ENCODE measurements around the gene CD3E. TPM values are rescaled to one million over a fixed set of nuclear protein-coding genes. Genes with fewer than 3 reads are reported as not detected.
"Not testable (repeated sequence)": the region's sequence is repeated elsewhere in the genome, so short reads cannot be mapped to it uniquely, and the experiment has no call there.

The CD3E gene
- total RNA-seq, 1 experiment from 2014 or later = not detected

DNA sequence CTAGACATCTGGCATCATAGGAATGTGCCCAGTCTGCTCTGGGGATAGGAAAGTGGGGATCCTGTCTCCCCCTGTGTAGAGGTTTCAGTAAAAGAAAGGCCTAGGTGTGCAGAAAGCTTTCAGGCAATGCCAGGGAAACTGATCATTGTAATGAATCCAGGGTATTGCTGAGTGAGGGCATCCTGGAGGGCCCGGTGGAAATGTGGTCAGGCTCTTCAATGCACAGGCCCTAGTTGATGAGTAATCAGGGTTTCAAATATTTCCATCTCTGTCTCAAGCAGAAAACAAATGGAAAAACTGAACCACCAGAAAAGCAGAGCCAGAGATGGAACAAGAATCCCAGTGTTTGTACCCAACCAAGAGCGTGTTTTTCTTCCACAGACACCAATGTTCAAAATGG lies 2.0 kb downstream of the CD3E start:
- Histone ChIP-seq H3K4me1 (ENCODE audit: insufficient read depth, low read length) (no peaks in the 10 kb centered on the region), H3K27me3 (ENCODE audit: insufficient read depth, low read length) (no peaks in the 10 kb centered on the region), H3K79me1 (ENCODE audit: insufficient read depth, low read depth, low read length, poor library complexity, severe bottlenecking) (no peaks in the 10 kb centered on the region), H2BK12ac (ENCODE audit: insufficient read length, low read depth, low read length) (no peak overlapping the region), H3K23ac (ENCODE audit: insufficient read length, low read depth, low read length) (no peak overlapping the region), H4K20me1 (ENCODE audit: control insufficient read depth, insufficient read depth, insufficient read length) (no peaks in the 10 kb centered on the region), H3K4ac (ENCODE audit: low read depth, low read length) (no peak overlapping the region), H3K23me2 (ENCODE audit: insufficient read length, low read depth, low read length, poor library complexity, severe bottlenecking) (no peaks in the 10 kb centered on the region), H3K18ac (ENCODE audit: insufficient read length, low read depth, low read length) (no peak overlapping the region), H2BK20ac (ENCODE audit: low read depth, low read length, poor library complexity, severe bottlenecking) (no peak overlapping the region), H3K9me3 (ENCODE audit: control insufficient read depth, low read depth, low read length) (no peaks in the 10 kb centered on the region), H3K79me2 (ENCODE audit: insufficient read depth, low read length) (no peaks in the 10 kb centered on the region), H3K56ac (ENCODE audit: insufficient read length, low read depth, low read length) (no peak overlapping the region), H3T11ph (ENCODE audit: low read length) (no peak overlapping the region), H2BK5ac (ENCODE audit: insufficient read length, low read length) (no peak overlapping the region), H3K9ac (ENCODE audit: extremely low read depth, insufficient read length, low read length) (no peak overlapping the region), H4K5ac (ENCODE audit: insufficient read length, low read depth, low read length) (no peak overlapping the region), H4K91ac (ENCODE audit: insufficient read length, low read depth, low read length) (no peak overlapping the region), H2AFZ (ENCODE audit: low read length) (no peak overlapping the region), H2AK5ac (ENCODE audit: insufficient read length, low read length) (no peak overlapping the region), H2BK15ac (ENCODE audit: low read depth, low read length) (no peak overlapping the region), H4K8ac (replicated peaks; ENCODE audit: insufficient read length, low read depth, low read length) (no peak overlapping the region), H3K4me2 (ENCODE audit: insufficient read depth, insufficient read length, low read length) (no peak overlapping the region), H2BK120ac (ENCODE audit: low read depth, low read length, poor library complexity, severe bottlenecking) (no peak overlapping the region), H3K27ac (ENCODE audit: insufficient read length, low read depth, low read length) (no peak overlapping the region), H3K14ac (ENCODE audit: insufficient read depth, low read length) (no peak overlapping the region)
- no peak overlapping the region for H3K4me3 Mint-ChIP-seq
- DNase-seq = no peak
- H3K27ac Mint-ChIP-seq = no peak overlapping the region
- H3K36me3 Mint-ChIP-seq (ENCODE audit: insufficient read depth in 1 of 3, low read depth in 3 of 3) = no peaks in the 10 kb centered on the region
- TF ChIP-seq, protein P1, sequence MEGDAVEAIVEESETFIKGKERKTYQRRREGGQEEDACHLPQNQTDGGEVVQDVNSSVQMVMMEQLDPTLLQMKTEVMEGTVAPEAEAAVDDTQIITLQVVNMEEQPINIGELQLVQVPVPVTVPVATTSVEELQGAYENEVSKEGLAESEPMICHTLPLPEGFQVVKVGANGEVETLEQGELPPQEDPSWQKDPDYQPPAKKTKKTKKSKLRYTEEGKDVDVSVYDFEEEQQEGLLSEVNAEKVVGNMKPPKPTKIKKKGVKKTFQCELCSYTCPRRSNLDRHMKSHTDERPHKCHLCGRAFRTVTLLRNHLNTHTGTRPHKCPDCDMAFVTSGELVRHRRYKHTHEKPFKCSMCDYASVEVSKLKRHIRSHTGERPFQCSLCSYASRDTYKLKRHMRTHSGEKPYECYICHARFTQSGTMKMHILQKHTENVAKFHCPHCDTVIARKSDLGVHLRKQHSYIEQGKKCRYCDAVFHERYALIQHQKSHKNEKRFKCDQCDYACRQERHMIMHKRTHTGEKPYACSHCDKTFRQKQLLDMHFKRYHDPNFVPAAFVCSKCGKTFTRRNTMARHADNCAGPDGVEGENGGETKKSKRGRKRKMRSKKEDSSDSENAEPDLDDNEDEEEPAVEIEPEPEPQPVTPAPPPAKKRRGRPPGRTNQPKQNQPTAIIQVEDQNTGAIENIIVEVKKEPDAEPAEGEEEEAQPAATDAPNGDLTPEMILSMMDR (conservative IDR thresholded peaks at IDR 0.05) = no peak
- no CpG with 5 or more reads among the region's 2 CpGs for WGBS (ENCODE audit: extremely low coverage, insufficient read length, low lambda C conversion rate)
- H3K27me3 Mint-ChIP-seq (ENCODE audit: low read depth) = peaks cover 33% of the 10 kb centered on the region
- peaks cover 3 to 4% of the 10 kb centered on the region in 2 experiments for H3K4me1 Mint-ChIP-seq
- no peaks in the 10 kb centered on the region for H3K9me3 Mint-ChIP-seq

DNA sequence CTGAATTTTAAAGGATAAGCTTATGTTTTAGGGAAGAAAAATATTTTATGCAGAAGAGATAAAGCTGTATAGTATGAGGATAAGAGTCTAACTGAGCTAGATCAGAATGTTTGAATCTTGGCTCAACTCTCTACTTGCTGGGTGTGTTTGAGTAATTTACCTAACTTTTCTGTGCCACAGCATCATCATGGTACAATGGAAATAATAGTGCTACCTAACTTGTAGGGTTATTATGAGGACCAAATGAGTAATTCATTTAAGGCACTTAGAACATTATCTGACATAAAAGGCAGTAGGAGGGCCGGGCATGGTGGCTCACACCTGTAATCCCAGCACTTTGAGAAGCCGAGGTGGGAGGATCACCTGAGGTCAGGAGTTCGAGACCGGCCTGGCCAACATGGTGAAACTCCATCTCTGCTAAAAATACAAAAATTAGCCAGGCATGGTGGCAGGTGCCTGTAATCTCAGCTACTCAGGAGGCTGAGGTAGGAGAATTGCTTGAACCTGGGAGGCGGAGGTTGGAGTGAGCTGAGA lies 4.5 kb downstream of the CD3E start:
- not testable (repeated sequence) for H3K9me3 Mint-ChIP-seq

More for the DNA sequence above, 4.5 kb downstream of the CD3E start:
- H3K4me1 Mint-ChIP-seq; H3T11ph ChIP-seq (ENCODE audit: low read length); H3K14ac ChIP-seq (ENCODE audit: insufficient read depth, low read length); H2AK5ac ChIP-seq (ENCODE audit: insufficient read length, low read length); H3K79me1 ChIP-seq (ENCODE audit: insufficient read depth, low read depth, low read length, poor library complexity, severe bottlenecking); H3K27me3 ChIP-seq (ENCODE audit: insufficient read depth, low read length); H2BK12ac ChIP-seq (ENCODE audit: insufficient read length, low read depth, low read length); H3K79me2 ChIP-seq (ENCODE audit: insufficient read depth, low read length); H4K8ac ChIP-seq (replicated peaks; ENCODE audit: insufficient read length, low read depth, low read length); H3K27ac Mint-ChIP-seq; H2BK20ac ChIP-seq (ENCODE audit: low read depth, low read length, poor library complexity, severe bottlenecking); DNase-seq; H3K9ac ChIP-seq (ENCODE audit: extremely low read depth, insufficient read length, low read length); H3K27ac ChIP-seq (ENCODE audit: insufficient read length, low read depth, low read length); H3K18ac ChIP-seq (ENCODE audit: insufficient read length, low read depth, low read length); H3K23me2 ChIP-seq (ENCODE audit: insufficient read length, low read depth, low read length, poor library complexity, severe bottlenecking); H4K20me1 ChIP-seq (ENCODE audit: control insufficient read depth, insufficient read depth, insufficient read length); H3K23ac ChIP-seq (ENCODE audit: insufficient read length, low read depth, low read length); H4K5ac ChIP-seq (ENCODE audit: insufficient read length, low read depth, low read length); H2BK120ac ChIP-seq (ENCODE audit: low read depth, low read length, poor library complexity, severe bottlenecking); H3K4me3 Mint-ChIP-seq; H4K91ac ChIP-seq (ENCODE audit: insufficient read length, low read depth, low read length); H3K56ac ChIP-seq (ENCODE audit: insufficient read length, low read depth, low read length); H2BK15ac ChIP-seq (ENCODE audit: low read depth, low read length); H3K4me1 ChIP-seq (ENCODE audit: insufficient read depth, low read length); H3K4ac ChIP-seq (ENCODE audit: low read depth, low read length); H3K4me2 ChIP-seq (ENCODE audit: insufficient read depth, insufficient read length, low read length); H3K36me3 Mint-ChIP-seq (ENCODE audit: insufficient read depth in 1 of 3, low read depth in 3 of 3); H2AFZ ChIP-seq (ENCODE audit: low read length); H3K9me3 ChIP-seq (ENCODE audit: control insufficient read depth, low read depth, low read length); H2BK5ac ChIP-seq (ENCODE audit: insufficient read length, low read length): not testable (repeated sequence)
- WGBS (ENCODE audit: extremely low coverage, insufficient read length, low lambda C conversion rate) = no CpG with 5 or more reads among the region's 5 CpGs
- peaks cover 28% of the 10 kb centered on the region for H3K27me3 Mint-ChIP-seq (ENCODE audit: low read depth)

Measured in H9 (cell line).